ENCODE results near the gene VEGFB. TPM values are rescaled to one million over a fixed set of nuclear protein-coding genes. Genes with fewer than 3 reads are reported as not detected.

VEGFB gene
- total and polyA plus RNA-seq, 7 experiments from 2014 or later = 12.9 to 99.5 (median 58.7) TPM

- peak overlapping the region; percentile 55 to 96 (median 90) for H3K4me3 Mint-ChIP-seq
- no peaks in the 10 kb centered on the region for H3K27me3 Mint-ChIP-seq
- H3K27ac Mint-ChIP-seq = peak overlapping the region in 8 of 9 donors; percentile 9 to 96 (median 84)
- ChIA-PET CTCF (interaction anchor here (2.0 kb wide), 1 partner anchor 69 kb away, joined by 6 read pairs; the partner anchor contains the start of gene CATSPERZ), POLR2A (interaction anchor here (0.8 to 8.3 kb wide), 8 partner anchors 8 to 38 kb away, joined by 3 to 94 read pairs (median 4); partner anchors contain the start of genes FERMT3, FKBP2 and PLCB3)
- peaks cover 28 to 76% (median 55%) of the 10 kb centered on the region in 7 donors for H3K4me1 Mint-ChIP-seq
- intact Hi-C loops (cut with micrococcal nuclease) = no loop called here
- Histone ChIP-seq H3K9me3 (ENCODE audit: control insufficient read depth in 2 of 3, low read length in 3 of 3) (no peaks in the 10 kb centered on the region), H3K4me1 (ENCODE audit: control insufficient read depth in 2 of 2, insufficient read depth in 2 of 2, low read length in 2 of 2) (peaks cover 32 to 43% of the 10 kb centered on the region in 2 donors), H3K36me3 (ENCODE audit: control insufficient read depth in 2 of 3, insufficient read depth in 3 of 3, low read length in 3 of 3) (no peaks in the 10 kb centered on the region), H3K27me3 (ENCODE audit: control insufficient read depth in 2 of 2, insufficient read depth in 2 of 2, low read length in 2 of 2) (no peaks in the 10 kb centered on the region), H3K4me3 (ENCODE audit: low read length) (no peak overlapping the region), H3K27ac (ENCODE audit: low read depth, low read length) (peak overlapping the region; percentile 47)
- no peaks in the 10 kb centered on the region for H3K9me3 Mint-ChIP-seq
- H3K36me3 Mint-ChIP-seq = peaks cover 0 to 1% (median 0%) of the 10 kb centered on the region in 5 donors
- ATAC-seq = no peak
- no peak for DNase-seq
Observed at GRCh38 chr11:64231546-64231945, 2.8 kb upstream of the VEGFB start.

- Histone ChIP-seq H3K27ac (ENCODE audit: low read depth, low read length) (peak overlapping the region; percentile 47), H3K36me3 (ENCODE audit: control insufficient read depth in 2 of 3, insufficient read depth in 3 of 3, low read length in 3 of 3) (peaks cover 0 to 3% (median 0%) of the 10 kb centered on the region in 3 experiments), H3K4me3 (ENCODE audit: low read length) (no peak overlapping the region), H3K9me3 (ENCODE audit: control insufficient read depth in 2 of 3, low read length in 3 of 3) (no peaks in the 10 kb centered on the region), H3K4me1 (ENCODE audit: control insufficient read depth in 2 of 2, insufficient read depth in 2 of 2, low read length in 2 of 2) (peaks cover 26 to 37% of the 10 kb centered on the region in 2 donors), H3K27me3 (ENCODE audit: control insufficient read depth in 2 of 2, insufficient read depth in 2 of 2, low read length in 2 of 2) (no peaks in the 10 kb centered on the region)
- CTCF ChIA-PET = interaction anchor here (0.6 to 2.0 kb wide), 4 partner anchors 9 to 69 kb away, joined by 3 to 6 read pairs (median 6); partner anchors contain the start of genes CATSPERZ and FKBP2
- H3K27me3 Mint-ChIP-seq = no peaks in the 10 kb centered on the region
- intact Hi-C loops (cut with micrococcal nuclease) = no loop called here
- H3K4me3 Mint-ChIP-seq = peak overlapping the region; percentile 20 to 96 (median 89)
- H3K4me1 Mint-ChIP-seq = peaks cover 23 to 69% (median 50%) of the 10 kb centered on the region in 7 donors
- ATAC-seq = no peak
- no peaks in the 10 kb centered on the region for H3K9me3 Mint-ChIP-seq
- peaks cover 0 to 7% (median 0%) of the 10 kb centered on the region in 5 donors for H3K36me3 Mint-ChIP-seq
- H3K27ac Mint-ChIP-seq = peak overlapping the region; percentile 61 to 96 (median 84)
- no peak for DNase-seq
- POLR2A ChIA-PET = interaction anchor here (0.6 to 8.3 kb wide), 13 partner anchors 9 to 1419 kb away, joined by 3 to 94 read pairs (median 5); partner anchors contain the start of genes FERMT3, FKBP2 and PLCB3
Observed at GRCh38 chr11:64232182-64232966, 2.0 kb upstream of the VEGFB start.

GRCh38 chr11:64232967-64233315 lies 1.4 kb upstream of the VEGFB start:
- DNase-seq (no peak), ATAC-seq (no peak)
- peaks cover 22 to 63% (median 46%) of the 10 kb centered on the region in 7 donors for H3K4me1 Mint-ChIP-seq
- H3K36me3 Mint-ChIP-seq = peaks cover 0 to 7% (median 0%) of the 10 kb centered on the region in 5 donors
- Histone ChIP-seq H3K27me3 (ENCODE audit: control insufficient read depth in 2 of 2, insufficient read depth in 2 of 2, low read length in 2 of 2) (no peaks in the 10 kb centered on the region), H3K4me3 (ENCODE audit: low read length) (no peak overlapping the region), H3K27ac (ENCODE audit: low read depth, low read length) (peak overlapping the region; percentile 47), H3K9me3 (ENCODE audit: control insufficient read depth in 2 of 3, low read length in 3 of 3) (no peaks in the 10 kb centered on the region), H3K36me3 (ENCODE audit: control insufficient read depth in 2 of 3, insufficient read depth in 3 of 3, low read length in 3 of 3) (peaks cover 0 to 9% (median 4%) of the 10 kb centered on the region in 3 experiments), H3K4me1 (ENCODE audit: control insufficient read depth in 2 of 2, insufficient read depth in 2 of 2, low read length in 2 of 2) (peaks cover 23 to 34% of the 10 kb centered on the region in 2 donors)
- CTCF ChIA-PET = interaction anchor here (0.6 to 2.0 kb wide), 4 partner anchors 8 to 68 kb away, joined by 3 to 6 read pairs (median 6); partner anchors contain the start of genes CATSPERZ and FKBP2
- intact Hi-C loops (cut with micrococcal nuclease) = no loop called here
- H3K27ac Mint-ChIP-seq = peak overlapping the region; percentile 61 to 96 (median 83)
- POLR2A ChIA-PET = interaction anchor here (0.6 to 8.3 kb wide), 12 partner anchors 9 to 1419 kb away, joined by 3 to 94 read pairs (median 4); partner anchors contain the start of genes FERMT3, FKBP2 and PLCB3
- H3K4me3 Mint-ChIP-seq = peak overlapping the region; percentile 71 to 90 (median 83)
- no peaks in the 10 kb centered on the region for H3K27me3 Mint-ChIP-seq
- no peaks in the 10 kb centered on the region for H3K9me3 Mint-ChIP-seq

GRCh38 chr11:64234647-64235379 lies 429 bp downstream of the VEGFB start:
- peak; percentile 68 for ATAC-seq
- H3K36me3 Mint-ChIP-seq = peaks cover 0 to 7% (median 0%) of the 10 kb centered on the region in 5 donors
- Histone ChIP-seq H3K36me3 (ENCODE audit: control insufficient read depth in 2 of 3, insufficient read depth in 3 of 3, low read length in 3 of 3) (peaks cover 0 to 19% (median 6%) of the 10 kb centered on the region in 3 experiments), H3K4me3 (ENCODE audit: low read length) (peak overlapping the region; percentile 56), H3K27ac (ENCODE audit: low read depth, low read length) (peak overlapping the region; percentile 71), H3K27me3 (ENCODE audit: control insufficient read depth in 2 of 2, insufficient read depth in 2 of 2, low read length in 2 of 2) (no peaks in the 10 kb centered on the region), H3K9me3 (ENCODE audit: control insufficient read depth in 2 of 3, low read length in 3 of 3) (no peaks in the 10 kb centered on the region), H3K4me1 (ENCODE audit: control insufficient read depth in 2 of 2, insufficient read depth in 2 of 2, low read length in 2 of 2) (peaks cover 15 to 27% of the 10 kb centered on the region in 2 donors)
- H3K4me3 Mint-ChIP-seq = peak overlapping the region; percentile 65 to 90 (median 81)
- H3K9me3 Mint-ChIP-seq = no peaks in the 10 kb centered on the region
- peak; percentile 43 to 70 (median 55) for DNase-seq
- intact Hi-C loops (cut with micrococcal nuclease) = loop anchor here in 1 of 2 donors (1.0 kb wide), 1 partner anchor 9 kb away; the partner anchor contains the start of genes NUDT22 and TRPT1
- POLR2A ChIA-PET = interaction anchor here (0.6 to 8.3 kb wide), 7 partner anchors 10 to 1623 kb away, joined by 3 to 94 read pairs (median 3); partner anchors contain the start of genes CFL1, EHD1, FERMT3 and PRDX5
- no peaks in the 10 kb centered on the region for H3K27me3 Mint-ChIP-seq
- peaks cover 13 to 45% (median 37%) of the 10 kb centered on the region in 7 donors for H3K4me1 Mint-ChIP-seq
- H3K27ac Mint-ChIP-seq = peak overlapping the region in 8 of 9 donors; percentile 48 to 89 (median 83)
- CTCF ChIA-PET = interaction anchor here (1.0 kb wide), 1 partner anchor 9 kb away, joined by 4 read pairs; no protein-coding TSS in a partner anchor

- H3K36me3 Mint-ChIP-seq = peaks cover 0 to 7% (median 0%) of the 10 kb centered on the region in 5 donors
- H3K9me3 Mint-ChIP-seq = no peaks in the 10 kb centered on the region
- ChIA-PET CTCF (no interaction called here), POLR2A (interaction anchor here (0.5 to 8.3 kb wide), 9 partner anchors 10 to 1622 kb away, joined by 3 to 94 read pairs (median 3); partner anchors contain the start of genes CFL1, EHD1, FERMT3 and HNRNPUL2)
- peaks cover 0 to 19% (median 6%) of the 10 kb centered on the region in 3 experiments for H3K36me3 ChIP-seq (ENCODE audit: control insufficient read depth in 2 of 3, insufficient read depth in 3 of 3, low read length in 3 of 3)
- DNase-seq (no peak), ATAC-seq (no peak)
- H3K4me1 Mint-ChIP-seq = peaks cover 20 to 49% (median 41%) of the 10 kb centered on the region in 7 donors
- peak overlapping the region; percentile 56 for H3K4me3 ChIP-seq (ENCODE audit: low read length)
- peaks cover 20 to 32% of the 10 kb centered on the region in 2 donors for H3K4me1 ChIP-seq (ENCODE audit: control insufficient read depth in 2 of 2, insufficient read depth in 2 of 2, low read length in 2 of 2)
- H3K27ac Mint-ChIP-seq = peak overlapping the region in 8 of 9 donors; percentile 48 to 89 (median 83)
- peak overlapping the region; percentile 65 to 90 (median 81) for H3K4me3 Mint-ChIP-seq
- intact Hi-C loops (cut with micrococcal nuclease) = no loop called here
- no peaks in the 10 kb centered on the region for H3K27me3 Mint-ChIP-seq
- H3K27ac ChIP-seq (ENCODE audit: low read depth, low read length) = peak overlapping the region; percentile 71
- no peaks in the 10 kb centered on the region for H3K27me3 ChIP-seq (ENCODE audit: control insufficient read depth in 2 of 2, insufficient read depth in 2 of 2, low read length in 2 of 2)
- H3K9me3 ChIP-seq (ENCODE audit: control insufficient read depth in 2 of 3, low read length in 3 of 3) = no peaks in the 10 kb centered on the region
Observed at GRCh38 chr11:64235437-64236161, 1.2 kb downstream of the VEGFB start.
